Inflammatory macrophage treated with lipopolysaccharide for 4 hours (primary cell): Measurements from ENCODE around the gene PIP5K1B.

Experiments
- DNase-seq: peaks from one replicate; pipeline ENCODE4 v3.0.0-alpha.2; 2020

The PIP5K1B gene

GRCh38 chr9:68931821-68932220 lies 226.8 kb downstream of the PIP5K1B start:
- no peak for DNase-seq

GRCh38 chr9:68932458-68932857 lies 227.4 kb downstream of the PIP5K1B start:
- DNase-seq: peak; percentile 36

- no peak for DNase-seq
Measured at GRCh38 chr9:68933434-68934328, 228.6 kb downstream of the PIP5K1B start.

- no peak for DNase-seq
Measured at GRCh38 chr9:68934329-68934644, 229.2 kb downstream of the PIP5K1B start.

GRCh38 chr9:68940573-68940972 lies 235.5 kb downstream of the PIP5K1B start:
- DNase-seq: no peak

GRCh38 chr9:68941780-68942459 lies 236.9 kb downstream of the PIP5K1B start:
- DNase-seq: no peak

GRCh38 chr9:68942790-68943189 lies 237.8 kb downstream of the PIP5K1B start:
- no peak for DNase-seq

GRCh38 chr9:68947015-68947414 lies 242.0 kb downstream of the PIP5K1B start:
- no peak for DNase-seq

GRCh38 chr9:68947842-68948569 lies 243.0 kb downstream of the PIP5K1B start:
- DNase-seq: peak; percentile 42

- peak; percentile 16 for DNase-seq
Measured at GRCh38 chr9:68949271-68950000, 244.4 kb downstream of the PIP5K1B start.

- no peak for DNase-seq
Measured at GRCh38 chr9:68950188-68950587, 245.1 kb downstream of the PIP5K1B start.

- no peak for DNase-seq
Measured at GRCh38 chr9:68950689-68951088, 245.6 kb downstream of the PIP5K1B start.

GRCh38 chr9:68951879-68952659 lies 247.0 kb downstream of the PIP5K1B start:
- DNase-seq: peak; percentile 86

- no peak for DNase-seq
Measured at GRCh38 chr9:68953771-68954170, 248.7 kb downstream of the PIP5K1B start.

- peak; percentile 24 for DNase-seq
Measured at GRCh38 chr9:68955330-68955729, 250.3 kb downstream of the PIP5K1B start.

GRCh38 chr9:68957479-68957878 lies 252.4 kb downstream of the PIP5K1B start:
- no peak for DNase-seq

GRCh38 chr9:68961587-68961986 lies 256.5 kb downstream of the PIP5K1B start:
- no peak for DNase-seq

GRCh38 chr9:68963416-68963815 lies 258.4 kb downstream of the PIP5K1B start:
- no peak for DNase-seq

- no peak for DNase-seq
Measured at GRCh38 chr9:68964102-68964541, 259.1 kb downstream of the PIP5K1B start.

GRCh38 chr9:68964765-68965164 lies 259.7 kb downstream of the PIP5K1B start:
- no peak for DNase-seq

GRCh38 chr9:68966496-68966944 lies 261.5 kb downstream of the PIP5K1B start:
- no peak for DNase-seq

- no peak for DNase-seq
Measured at GRCh38 chr9:68967800-68968199, 262.8 kb downstream of the PIP5K1B start.
